NCI-H748 treated with DMSO at 0.1 percent for 48 hours (cell line): ENCODE results near the gene LRFN2.

ENCODE experiments used
- DNase-seq: peaks from one replicate; lab custom pipeline; 2025; lab: John Stamatoyannopoulos, UW

LRFN2 gene

DNA sequence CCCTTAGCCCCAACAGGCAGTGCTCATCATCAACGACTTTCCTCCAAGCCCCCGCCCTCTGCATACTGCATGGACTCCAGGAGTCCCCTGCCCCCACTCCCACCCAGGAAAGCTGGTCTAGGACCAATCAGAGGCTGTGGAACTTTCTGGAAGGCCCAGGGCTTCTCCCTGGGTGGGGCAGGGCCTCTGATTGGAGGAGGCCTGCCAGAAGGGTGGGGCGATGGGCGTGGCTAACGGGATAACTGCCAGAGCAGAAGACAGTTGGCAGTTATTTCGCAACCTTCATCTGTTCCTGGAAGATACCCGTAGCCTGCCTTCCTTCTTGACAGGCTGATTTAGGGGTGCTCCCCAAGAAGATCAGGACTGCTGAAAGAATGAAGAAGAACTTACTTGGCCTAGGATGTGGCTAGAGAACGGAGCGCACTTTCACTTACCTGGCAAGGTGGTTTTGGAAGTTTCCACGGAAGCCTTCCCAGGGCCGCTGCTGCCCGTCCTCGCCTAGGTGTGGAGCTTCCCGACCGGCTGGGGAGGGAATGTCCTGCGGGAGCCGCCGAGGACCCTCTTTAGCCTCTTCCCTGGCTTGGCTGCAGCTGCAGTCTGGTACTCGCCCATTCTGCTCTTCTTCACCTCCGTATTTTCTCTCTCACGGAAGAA, 209.0 kb downstream of the LRFN2 start:
- DNase-seq: no peak

GRCh38 chr6:40377173-40377806, 209.9 kb downstream of the LRFN2 start:
- DNase-seq: no peak

DNA sequence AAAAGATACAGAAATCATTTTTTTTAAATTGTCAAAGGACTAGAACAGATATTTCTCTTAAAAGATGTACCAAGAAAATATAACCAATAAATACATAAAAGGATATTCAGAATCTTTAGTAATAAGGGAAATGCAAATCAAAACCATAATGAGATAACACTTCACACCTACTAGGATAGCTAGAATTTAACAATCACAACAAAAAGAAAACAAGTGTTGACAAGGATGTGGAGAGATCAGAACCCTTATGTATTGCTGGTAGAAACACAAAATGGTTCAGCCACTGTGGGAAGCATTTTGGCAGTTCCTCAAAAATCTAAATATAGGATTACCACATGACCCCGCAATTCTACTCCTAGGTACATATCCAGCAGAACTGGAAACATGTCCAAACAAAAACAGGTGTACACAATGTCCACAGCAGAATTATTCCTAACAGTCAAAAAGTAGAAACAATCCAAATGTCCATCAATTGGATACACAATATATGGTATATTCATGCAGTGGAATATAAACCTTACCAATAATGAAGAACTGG, 211.0 kb downstream of the LRFN2 start:
- DNase-seq: peak; percentile 72

DNA sequence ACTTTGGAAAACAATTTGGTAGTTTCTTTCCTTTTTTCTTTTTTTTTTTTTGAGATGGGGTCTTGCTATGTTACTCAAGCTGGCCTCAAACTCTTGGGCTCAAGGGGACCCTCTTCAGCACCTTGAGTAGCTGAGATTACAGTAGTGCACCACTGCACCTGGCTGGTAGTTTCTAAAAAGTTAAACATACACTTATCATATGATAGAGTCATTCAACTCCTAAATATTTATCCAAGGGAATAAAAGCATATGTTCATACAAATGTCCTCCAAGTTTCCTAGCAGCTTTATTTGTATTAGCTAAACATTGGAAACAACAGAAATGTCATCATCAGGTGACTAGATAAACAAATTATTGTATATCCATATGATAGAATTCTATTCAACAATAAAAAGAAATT, 213.9 kb downstream of the LRFN2 start:
- DNase-seq: no peak

DNA sequence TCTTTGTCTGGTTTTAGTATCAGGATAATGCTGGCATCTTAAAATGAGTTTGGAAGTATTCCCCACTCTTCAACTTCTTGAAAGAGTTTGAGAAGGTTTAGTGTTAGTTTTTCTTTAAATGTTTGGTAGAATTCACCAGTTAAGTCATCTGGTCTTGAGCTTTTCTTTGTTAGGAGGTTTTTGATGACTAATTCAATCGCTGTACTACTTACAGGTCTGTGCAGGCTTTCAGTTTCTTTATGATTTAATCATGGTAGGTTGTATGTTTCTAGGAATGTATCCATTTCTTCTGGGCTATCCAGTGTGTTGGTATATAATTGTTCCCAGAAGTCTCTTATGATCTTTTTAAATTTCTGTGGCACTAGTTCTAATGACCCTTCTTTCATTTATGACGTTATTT, 215.5 kb downstream of the LRFN2 start:
- DNase-seq: no peak

GRCh38 chr6:40371095-40371494, 216.1 kb downstream of the LRFN2 start:
- no peak for DNase-seq

GRCh38 chr6:40369891-40370290, 217.3 kb downstream of the LRFN2 start:
- no peak for DNase-seq

- no peak for DNase-seq
Observed at GRCh38 chr6:40369042-40369441, 218.1 kb downstream of the LRFN2 start.

DNA sequence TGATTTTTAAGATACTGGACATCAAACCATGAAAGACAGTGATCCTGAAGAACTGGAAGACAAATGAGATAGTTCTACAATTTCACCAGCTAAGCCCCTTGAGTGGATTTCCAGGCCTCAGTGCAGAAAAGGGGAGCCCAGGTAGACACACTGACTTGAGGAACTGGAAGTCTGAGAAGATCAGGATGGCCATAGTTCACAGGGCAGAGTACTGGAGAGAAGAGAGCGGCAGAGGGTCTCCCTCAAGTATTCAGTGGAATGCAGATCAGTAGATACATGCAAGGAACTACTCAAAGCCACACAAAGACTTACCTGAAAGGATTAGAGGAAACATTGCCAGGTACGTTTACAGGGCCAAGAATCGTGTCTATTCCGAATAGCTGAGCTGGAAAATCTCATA, 224.3 kb downstream of the LRFN2 start:
- DNase-seq: no peak

DNA sequence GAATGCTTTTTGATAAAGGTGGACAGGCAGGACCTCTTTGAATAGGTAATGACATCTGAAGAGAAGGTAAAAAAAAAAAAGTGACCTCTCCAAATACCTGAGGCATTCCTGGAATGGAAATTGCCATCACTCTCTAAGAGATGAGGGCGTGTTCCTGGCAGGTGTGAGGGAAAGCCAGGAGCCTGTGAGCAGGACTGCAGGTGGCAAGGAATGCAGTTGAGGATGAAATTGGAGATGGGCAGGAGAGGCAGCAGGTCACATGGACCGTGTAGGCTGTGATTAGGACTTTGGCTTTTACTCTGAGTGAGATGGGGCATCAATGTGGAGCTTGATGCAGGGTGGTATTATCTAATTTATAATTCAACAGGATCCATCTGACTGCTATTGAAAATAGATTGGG, 227.4 kb downstream of the LRFN2 start:
- peak; percentile 41 for DNase-seq

GRCh38 chr6:40358473-40359460, 228.4 kb downstream of the LRFN2 start:
- no peak for DNase-seq

- no peak for DNase-seq
Observed at GRCh38 chr6:40356242-40356910, 230.8 kb downstream of the LRFN2 start.

DNA sequence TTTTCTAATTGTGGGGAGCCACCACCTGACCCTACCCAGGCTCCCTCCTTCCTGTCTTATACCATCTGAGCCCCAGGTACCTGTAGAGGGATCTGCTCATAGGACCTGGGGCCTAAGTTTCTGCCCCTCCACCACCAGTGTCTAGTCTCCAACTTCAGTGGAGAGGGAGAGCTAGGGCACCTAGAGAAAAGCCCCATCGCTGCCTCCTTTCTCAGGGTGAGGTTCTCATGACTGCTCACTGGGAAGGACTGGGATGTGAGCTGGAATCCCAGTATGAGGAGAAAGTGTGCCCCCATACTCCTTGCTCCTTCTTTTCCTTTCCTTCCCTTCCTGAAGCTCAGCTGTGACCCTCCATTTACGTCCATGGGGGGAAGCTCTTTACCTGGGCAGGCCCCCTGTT, 231.6 kb downstream of the LRFN2 start:
- DNase-seq: no peak

DNA sequence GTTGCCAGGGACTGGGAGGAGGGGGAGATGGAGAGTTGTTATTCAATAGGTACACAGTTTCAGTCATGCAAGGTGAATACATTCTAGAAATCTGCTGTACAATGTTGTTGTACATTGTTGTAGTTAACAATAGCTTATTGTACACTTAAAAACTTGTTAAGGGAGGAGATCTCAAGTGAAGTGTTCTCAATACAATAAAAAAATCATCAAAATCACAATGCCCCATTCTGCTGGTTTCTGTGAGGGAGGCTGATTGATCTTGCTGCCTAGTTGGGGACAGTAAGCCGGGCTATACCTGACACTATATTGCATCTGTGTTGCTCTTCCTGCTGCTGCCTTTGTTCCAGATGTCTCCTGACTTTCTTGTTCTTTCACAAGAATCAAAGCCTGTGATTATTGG, 232.1 kb downstream of the LRFN2 start:
- no peak for DNase-seq

- no peak for DNase-seq
Observed at GRCh38 chr6:40353967-40354452, 233.2 kb downstream of the LRFN2 start.

- DNase-seq: no peak
Observed at GRCh38 chr6:40353197-40353966, 233.8 kb downstream of the LRFN2 start.

DNA sequence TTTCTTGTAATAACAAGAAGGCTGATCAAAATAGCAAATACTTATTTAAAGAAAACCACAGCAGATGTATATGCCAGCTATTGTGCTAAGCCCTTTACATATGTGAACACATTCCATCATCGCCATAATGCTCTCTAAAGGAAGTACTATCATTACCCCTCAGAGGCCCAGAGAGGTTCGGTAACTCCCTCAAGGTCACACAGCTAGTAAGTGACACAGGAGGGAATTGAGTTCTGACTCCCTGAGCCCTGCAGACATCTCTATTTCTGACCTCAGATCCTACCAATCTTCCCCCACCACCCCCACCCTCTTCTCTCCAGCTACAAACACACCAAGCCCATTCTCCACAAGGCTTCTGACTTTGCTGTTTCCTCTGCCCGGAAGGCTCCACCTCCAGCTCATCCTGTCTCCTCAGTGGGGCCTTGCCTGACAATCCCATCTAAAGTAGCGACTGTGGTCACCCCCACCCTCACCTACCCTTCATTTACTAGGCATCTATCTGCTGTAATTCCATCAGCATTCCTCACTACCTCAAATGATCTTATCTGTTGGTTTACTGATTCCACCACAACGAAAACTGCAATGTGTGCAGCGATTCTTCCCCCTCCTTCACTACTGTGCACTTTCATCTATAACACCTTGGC, 234.5 kb downstream of the LRFN2 start:
- no peak for DNase-seq

GRCh38 chr6:40352006-40352405, 235.2 kb downstream of the LRFN2 start:
- DNase-seq: no peak

- DNase-seq: no peak
Observed at GRCh38 chr6:40350747-40351217, 236.4 kb downstream of the LRFN2 start.
